SKM-1 (cell line): Measurements from ENCODE around the gene BDH1.

Source experiments
- DNase-seq: peaks from one replicate; lab custom pipeline; 2025; ENCODE audit not compliant: unreplicated experiment; lab: John Stamatoyannopoulos, UW

The BDH1 gene

DNA sequence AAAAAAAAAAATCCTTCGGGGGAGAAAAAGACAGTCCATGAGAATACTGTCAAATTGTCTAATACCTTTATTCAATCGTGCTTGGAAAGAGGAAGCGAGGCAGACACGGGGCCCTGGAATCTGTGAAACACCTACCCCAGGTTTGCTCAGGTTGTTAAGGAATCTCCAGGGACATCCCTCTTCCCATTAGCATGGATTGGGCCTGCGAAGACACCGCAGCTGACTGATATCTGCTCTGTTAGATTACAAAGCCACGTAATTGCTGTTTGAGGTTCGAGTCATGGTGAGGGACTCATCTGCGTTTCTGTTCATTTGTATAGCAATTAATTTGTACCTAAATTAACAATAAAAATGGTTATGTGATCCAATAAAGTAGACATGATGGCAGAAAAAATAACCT lies 91.0 kb downstream of the BDH1 start:
- no peak for DNase-seq

DNA sequence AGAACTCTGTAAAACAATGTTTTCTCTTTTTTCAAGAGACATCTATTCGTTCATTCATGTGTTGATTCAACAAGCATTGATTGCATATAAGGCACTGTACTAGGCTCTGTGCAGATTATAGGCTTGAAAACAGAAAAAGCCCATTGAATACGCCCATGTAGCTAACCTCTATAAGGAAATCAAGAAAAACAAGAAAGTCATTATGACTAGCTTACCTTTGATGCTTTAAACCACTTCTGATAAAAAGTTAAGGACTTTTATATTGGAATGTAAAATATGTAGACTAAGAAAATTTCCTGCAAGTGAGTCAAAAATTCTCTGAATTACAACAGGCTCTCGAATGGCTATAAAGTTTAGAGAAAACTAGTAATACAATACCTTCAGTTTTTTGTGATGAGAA lies 92.5 kb downstream of the BDH1 start:
- DNase-seq, result no peak

DNA sequence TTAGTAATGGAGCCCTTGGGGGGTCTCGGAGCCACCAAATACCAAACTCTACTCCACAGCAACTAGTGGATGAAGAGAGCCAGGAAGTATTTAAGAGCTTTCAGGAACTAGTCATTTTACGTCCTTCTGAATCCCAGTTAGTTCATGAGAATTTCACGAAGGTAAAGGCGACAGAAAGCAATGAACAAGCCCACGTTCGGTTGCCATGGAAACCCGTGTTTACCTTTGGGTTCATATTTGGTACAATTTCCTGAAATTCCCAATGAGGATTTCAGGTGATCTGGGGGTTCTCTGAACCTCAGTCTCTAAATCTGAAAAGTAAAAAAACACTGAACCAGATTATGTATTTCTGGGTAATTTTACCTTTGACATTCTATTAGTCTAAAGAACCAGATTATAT lies 93.0 kb downstream of the BDH1 start:
- no peak for DNase-seq

DNA sequence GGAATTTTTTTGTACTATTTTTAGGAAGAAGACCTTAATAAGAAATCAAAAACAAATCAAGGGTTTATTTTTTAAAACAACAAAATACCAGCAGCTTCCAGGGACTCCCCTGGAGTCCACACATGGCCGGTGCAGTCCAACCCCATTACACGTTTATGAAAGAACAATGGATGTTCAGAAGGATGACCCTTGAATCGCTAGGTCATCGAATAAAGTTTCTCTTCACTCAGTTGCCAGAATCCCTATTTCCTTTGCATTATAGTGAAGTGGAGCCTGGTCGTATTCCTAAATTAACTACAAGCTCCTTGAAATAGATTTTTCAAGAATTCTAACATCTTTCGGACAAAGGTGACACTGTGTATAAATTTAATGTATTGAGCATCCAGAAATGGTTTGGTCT lies 95.1 kb downstream of the BDH1 start:
- DNase-seq, result no peak

DNA sequence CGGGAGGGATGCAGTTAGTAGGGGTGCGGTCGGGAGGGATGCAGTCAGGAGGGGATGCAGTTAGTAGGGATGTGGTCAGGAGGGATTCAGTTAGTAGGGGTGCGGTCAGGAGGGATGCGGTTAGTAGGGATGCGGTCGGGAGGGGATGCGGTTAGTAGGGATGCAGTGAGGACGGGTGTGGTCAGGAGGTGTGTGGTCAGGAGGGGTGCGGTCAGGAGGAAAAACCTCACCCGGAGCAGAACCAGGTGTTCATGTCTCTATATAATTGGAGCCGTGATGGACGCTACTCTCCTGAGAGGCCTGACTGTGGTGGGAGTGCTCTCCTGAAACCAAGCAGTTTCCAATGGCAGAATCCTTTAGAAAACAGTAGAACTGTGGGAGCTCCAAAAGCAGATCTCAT lies 95.8 kb downstream of the BDH1 start:
- no peak for DNase-seq
